HepG2 (cell line): ENCODE measurements around the gene BTBD19. TPM values are rescaled to one million over a fixed set of nuclear protein-coding genes. Genes with fewer than 3 reads are reported as not detected.

Experiments
- AHR ChIP-seq: IDR thresholded peaks from 2 replicates; pipeline ENCODE4 v1.6.1; 2018; ENCODE audit warnings: missing genetic modification reagents, missing compliant biosample characterization
- DMAP1 ChIP-seq: IDR thresholded peaks from 2 replicates; pipeline ENCODE4 v1.6.1; 2016
- DRAP1 ChIP-seq: IDR thresholded peaks from 2 replicates; pipeline ENCODE4 v1.6.1; 2016; ENCODE audit warnings: missing genetic modification reagents, missing compliant biosample characterization
- ELF4 ChIP-seq: sonication (generic); formaldehyde crosslinking; IDR thresholded peaks from 2 replicates; pipeline ENCODE4 v1.5.0; 2020; ENCODE audit warnings: missing genetic modification reagents, mild to moderate bottlenecking, moderate library complexity, borderline replicate concordance
- FOSL1 ChIP-seq: sonication (generic); formaldehyde crosslinking; IDR thresholded peaks from 2 replicates; pipeline ENCODE4 v1.9.0; 2021; ENCODE audit warnings: missing genetic modification reagents, borderline replicate concordance
- HOXA5 ChIP-seq: sonication (generic); formaldehyde crosslinking; IDR thresholded peaks from 2 replicates; pipeline ENCODE4 v1.4.0; 2020; ENCODE audit warnings: missing genetic modification reagents
- MTF2 ChIP-seq: sonication (generic); formaldehyde crosslinking; IDR thresholded peaks from 2 replicates; pipeline ENCODE4 v1.5.0; 2020; ENCODE audit warnings: missing genetic modification reagents, borderline replicate concordance
- MXD4 ChIP-seq: IDR thresholded peaks from 2 replicates; pipeline ENCODE4 v1.6.1; 2016; ENCODE audit warnings: mild to moderate bottlenecking, missing biosample characterization, missing genetic modification reagents
- NCOR1 ChIP-seq: fragments of 200-600 bp; sonication (generic); IDR thresholded peaks from 2 replicates; pipeline ENCODE4 v1.7.0; 2017; ENCODE audit warnings: antibody characterized with exemption, low read length, borderline replicate concordance
- PCBP1 ChIP-seq: fragments of 200-400 bp; formaldehyde crosslinking; IDR thresholded peaks from 2 replicates; pipeline ENCODE4 v1.6.1; 2017; ENCODE audit warnings: mild to moderate bottlenecking, low read depth, low read length, borderline replicate concordance
- POLR2A ChIP-seq, 2 experiments: IDR thresholded peaks; 2 replicates each; pipeline ENCODE4 v1.6.1; 2011; ENCODE audit warnings: low read depth in 2 of 2, low read length in 2 of 2, mild to moderate bottlenecking in 1 of 2, moderate library complexity in 1 of 2; ENCODE audit not compliant: insufficient read depth in 1 of 2
- TBX3 ChIP-seq: fragments of 450-650 bp; IDR thresholded peaks from 2 replicates; pipeline ENCODE4 v1.6.1; 2017; ENCODE audit warnings: antibody characterized with exemption, mild to moderate bottlenecking, inconsistent platforms, borderline replicate concordance
- ZC3H4 ChIP-seq: sonication (generic); formaldehyde crosslinking; IDR thresholded peaks from 2 replicates; pipeline ENCODE4 v1.4.0; 2020; ENCODE audit warnings: missing genetic modification reagents, borderline replicate concordance
- ZNF280D ChIP-seq: sonication (generic); formaldehyde crosslinking; IDR thresholded peaks from 2 replicates; pipeline ENCODE4 v1.5.1; 2020; ENCODE audit warnings: mild to moderate bottlenecking, missing genetic modification reagents
- ZNF441 ChIP-seq: sonication (generic); formaldehyde crosslinking; IDR thresholded peaks from 2 replicates; pipeline ENCODE4 v1.7.0; 2021; ENCODE audit warnings: missing genetic modification reagents, borderline replicate concordance
- ZNF546 ChIP-seq: sonication (generic); formaldehyde crosslinking; conservative IDR thresholded peaks from 2 replicates; pipeline ENCODE4 v1.8.1; 2023; ENCODE audit warnings: mild to moderate bottlenecking, missing genetic modification reagents
- ZNF607 ChIP-seq: sonication (generic); formaldehyde crosslinking; IDR thresholded peaks from 2 replicates; pipeline ENCODE4 v1.5.1; 2020; ENCODE audit warnings: missing genetic modification reagents, mild to moderate bottlenecking, borderline replicate concordance
- ZNF7 ChIP-seq: IDR thresholded peaks from 2 replicates; pipeline ENCODE4 v1.6.1; 2016; ENCODE audit warnings: missing biosample characterization, missing genetic modification reagents
- ZNF761 ChIP-seq: sonication (generic); formaldehyde crosslinking; conservative IDR thresholded peaks from 2 replicates; pipeline ENCODE4 v1.4.0; 2020; ENCODE audit warnings: mild to moderate bottlenecking, missing genetic modification reagents
- polyA plus RNA-seq, 8 experiments: library from polyadenylated mRNA; depleted of rRNA in 3 of 8; stranded (reverse) in 7 of 8; unstranded in 1 of 8; fragments of >200 nt; fragmentation: Illumina TruSeq in 4 of 8; extraction: Trizol in 4 of 8; gene quantifications; 2 replicates each; pipeline versions ENCODE4 v1.2.1 to v1.2.3, GENCODE V29; 2011 to 2016; ENCODE audit warnings: low read depth in 4 of 8, missing spikeins in 1 of 8, mixed read lengths in 1 of 8; ENCODE audit not compliant: insufficient read depth in 1 of 8
- total RNA-seq, 5 experiments: library from RNA; depleted of rRNA; stranded (reverse); fragments of >200 nt; fragmentation: Illumina TruSeq; extraction: Trizol; gene quantifications; 2 replicates each; pipeline ENCODE4 v1.2.3, GENCODE V29; 2016; ENCODE audit warnings: low read depth in 1 of 5
- TF ChIP-seq, protein P1 (sequence below): sonication (generic); formaldehyde crosslinking; IDR thresholded peaks from 2 replicates; pipeline ENCODE4 v1.9.0; 2021; ENCODE audit warnings: mild to moderate bottlenecking, missing genetic modification reagents

BTBD19 gene
- total and polyA plus RNA-seq, 2 of the 13 experiments (the other 11 are each of a cell fraction or from before 2014, with no cell fraction given), result 2.7 to 6.7 TPM

GRCh38 chr1:44808063-44808937, at the start of gene BTBD19 (continued):
- TF ChIP-seq FOSL1 (no peak), HOXA5 (CRISPR knock-in tag) (peak; percentile 53; the same call in 1 of the 2 replicates), NCOR1 (peak; percentile 55; the same call in 1 of the 2 replicates), POLR2A (IDR thresholded peaks at IDR 0.05; ENCODE audit: insufficient read depth in 1 of 2, low read depth in 2 of 2, low read length in 2 of 2) (peak in 1 of 2 experiments; percentile 63; a peak in 2 of 4 replicates), PCBP1 (0 out of 2 replicates have a peak, but pooled peaks have one; percentile 61), ZNF280D (CRISPR knock-in tag) (no peak), MTF2 (CRISPR knock-in tag) (no peak), ZNF441 (CRISPR knock-in tag) (no peak), ZNF607 (CRISPR knock-in tag) (peak; percentile 70; the same call in 1 of the 2 replicates), TBX3 (peak; percentile 37; the same call in 1 of the 2 replicates), ZNF7 (CRISPR knock-in tag) (no peak), ELF4 (CRISPR knock-in tag) (no peak), DMAP1 (CRISPR knock-in tag) (0 out of 2 replicates have a peak, but pooled peaks have one; percentile 4), ZNF546 (CRISPR knock-in tag) (no peak), ZC3H4 (peak; percentile 36; the same call in 1 of the 2 replicates), AHR (peak; percentile 57; the same call in 1 of the 2 replicates), DRAP1 (peak; percentile 48; the same call in 1 of the 2 replicates), MXD4 (no peak; the same call in 1 of the 2 replicates), ZNF761 (no peak)
- TF ChIP-seq, protein P1, sequence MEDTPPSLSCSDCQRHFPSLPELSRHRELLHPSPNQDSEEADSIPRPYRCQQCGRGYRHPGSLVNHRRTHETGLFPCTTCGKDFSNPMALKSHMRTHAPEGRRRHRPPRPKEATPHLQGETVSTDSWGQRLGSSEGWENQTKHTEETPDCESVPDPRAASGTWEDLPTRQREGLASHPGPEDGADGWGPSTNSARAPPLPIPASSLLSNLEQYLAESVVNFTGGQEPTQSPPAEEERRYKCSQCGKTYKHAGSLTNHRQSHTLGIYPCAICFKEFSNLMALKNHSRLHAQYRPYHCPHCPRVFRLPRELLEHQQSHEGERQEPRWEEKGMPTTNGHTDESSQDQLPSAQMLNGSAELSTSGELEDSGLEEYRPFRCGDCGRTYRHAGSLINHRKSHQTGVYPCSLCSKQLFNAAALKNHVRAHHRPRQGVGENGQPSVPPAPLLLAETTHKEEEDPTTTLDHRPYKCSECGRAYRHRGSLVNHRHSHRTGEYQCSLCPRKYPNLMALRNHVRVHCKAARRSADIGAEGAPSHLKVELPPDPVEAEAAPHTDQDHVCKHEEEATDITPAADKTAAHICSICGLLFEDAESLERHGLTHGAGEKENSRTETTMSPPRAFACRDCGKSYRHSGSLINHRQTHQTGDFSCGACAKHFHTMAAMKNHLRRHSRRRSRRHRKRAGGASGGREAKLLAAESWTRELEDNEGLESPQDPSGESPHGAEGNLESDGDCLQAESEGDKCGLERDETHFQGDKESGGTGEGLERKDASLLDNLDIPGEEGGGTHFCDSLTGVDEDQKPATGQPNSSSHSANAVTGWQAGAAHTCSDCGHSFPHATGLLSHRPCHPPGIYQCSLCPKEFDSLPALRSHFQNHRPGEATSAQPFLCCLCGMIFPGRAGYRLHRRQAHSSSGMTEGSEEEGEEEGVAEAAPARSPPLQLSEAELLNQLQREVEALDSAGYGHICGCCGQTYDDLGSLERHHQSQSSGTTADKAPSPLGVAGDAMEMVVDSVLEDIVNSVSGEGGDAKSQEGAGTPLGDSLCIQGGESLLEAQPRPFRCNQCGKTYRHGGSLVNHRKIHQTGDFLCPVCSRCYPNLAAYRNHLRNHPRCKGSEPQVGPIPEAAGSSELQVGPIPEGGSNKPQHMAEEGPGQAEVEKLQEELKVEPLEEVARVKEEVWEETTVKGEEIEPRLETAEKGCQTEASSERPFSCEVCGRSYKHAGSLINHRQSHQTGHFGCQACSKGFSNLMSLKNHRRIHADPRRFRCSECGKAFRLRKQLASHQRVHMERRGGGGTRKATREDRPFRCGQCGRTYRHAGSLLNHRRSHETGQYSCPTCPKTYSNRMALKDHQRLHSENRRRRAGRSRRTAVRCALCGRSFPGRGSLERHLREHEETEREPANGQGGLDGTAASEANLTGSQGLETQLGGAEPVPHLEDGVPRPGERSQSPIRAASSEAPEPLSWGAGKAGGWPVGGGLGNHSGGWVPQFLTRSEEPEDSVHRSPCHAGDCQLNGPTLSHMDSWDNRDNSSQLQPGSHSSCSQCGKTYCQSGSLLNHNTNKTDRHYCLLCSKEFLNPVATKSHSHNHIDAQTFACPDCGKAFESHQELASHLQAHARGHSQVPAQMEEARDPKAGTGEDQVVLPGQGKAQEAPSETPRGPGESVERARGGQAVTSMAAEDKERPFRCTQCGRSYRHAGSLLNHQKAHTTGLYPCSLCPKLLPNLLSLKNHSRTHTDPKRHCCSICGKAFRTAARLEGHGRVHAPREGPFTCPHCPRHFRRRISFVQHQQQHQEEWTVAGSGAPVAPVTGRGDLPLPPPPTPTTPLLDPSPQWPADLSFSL (CRISPR knock-in tag), result no peak
